Measurements from ENCODE around the gene UBTF.

DNA sequence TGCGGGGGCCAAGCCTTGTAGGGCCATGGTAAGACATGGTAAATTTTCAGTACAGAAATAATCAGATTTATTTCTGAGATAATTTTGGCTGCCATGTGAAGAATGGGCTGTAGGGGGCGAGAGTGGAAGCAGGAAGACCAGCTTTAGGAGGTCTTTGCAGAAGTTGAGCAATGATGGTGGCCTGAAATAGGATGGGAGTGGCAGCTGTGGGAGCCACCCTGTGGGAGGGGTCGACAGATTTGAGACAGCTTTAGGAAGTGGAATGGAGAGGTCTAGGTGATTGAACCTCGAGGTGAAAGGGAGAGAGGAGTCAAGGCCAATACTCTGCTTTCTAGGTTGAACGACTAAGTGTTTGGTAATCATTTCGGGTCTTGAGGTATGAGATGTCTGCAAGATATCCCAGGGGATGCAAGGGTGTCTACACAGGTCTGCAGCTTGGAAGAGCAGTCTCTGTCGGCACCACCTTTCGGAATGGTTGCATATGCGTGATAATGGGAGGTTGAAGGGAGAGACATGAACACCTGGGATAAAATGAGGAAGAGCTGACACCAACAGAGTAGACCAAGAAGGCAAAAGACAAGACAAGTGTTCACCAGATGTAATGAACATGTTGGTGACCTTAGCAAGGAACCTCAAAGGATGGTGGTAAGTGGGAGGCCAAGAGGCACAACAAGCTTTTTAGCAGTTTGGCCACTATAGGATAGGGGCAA is 15.6 kb downstream of the UBTF start:
- TF ChIP-seq, protein P1, sequence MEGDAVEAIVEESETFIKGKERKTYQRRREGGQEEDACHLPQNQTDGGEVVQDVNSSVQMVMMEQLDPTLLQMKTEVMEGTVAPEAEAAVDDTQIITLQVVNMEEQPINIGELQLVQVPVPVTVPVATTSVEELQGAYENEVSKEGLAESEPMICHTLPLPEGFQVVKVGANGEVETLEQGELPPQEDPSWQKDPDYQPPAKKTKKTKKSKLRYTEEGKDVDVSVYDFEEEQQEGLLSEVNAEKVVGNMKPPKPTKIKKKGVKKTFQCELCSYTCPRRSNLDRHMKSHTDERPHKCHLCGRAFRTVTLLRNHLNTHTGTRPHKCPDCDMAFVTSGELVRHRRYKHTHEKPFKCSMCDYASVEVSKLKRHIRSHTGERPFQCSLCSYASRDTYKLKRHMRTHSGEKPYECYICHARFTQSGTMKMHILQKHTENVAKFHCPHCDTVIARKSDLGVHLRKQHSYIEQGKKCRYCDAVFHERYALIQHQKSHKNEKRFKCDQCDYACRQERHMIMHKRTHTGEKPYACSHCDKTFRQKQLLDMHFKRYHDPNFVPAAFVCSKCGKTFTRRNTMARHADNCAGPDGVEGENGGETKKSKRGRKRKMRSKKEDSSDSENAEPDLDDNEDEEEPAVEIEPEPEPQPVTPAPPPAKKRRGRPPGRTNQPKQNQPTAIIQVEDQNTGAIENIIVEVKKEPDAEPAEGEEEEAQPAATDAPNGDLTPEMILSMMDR (IDR thresholded peaks at IDR 0.05; ENCODE audit: low read length), result peak; percentile 90
- no peak for TF ChIP-seq EZH2 (IDR thresholded peaks at IDR 0.05; ENCODE audit: borderline replicate concordance, low read length)
